ENCODE data around the gene SLC48A1. TPM values are rescaled to one million over a fixed set of nuclear protein-coding genes. Genes with fewer than 3 reads are reported as not detected.
A peak's percentile ranks its signal among the peaks of the same experiment; 100 is the strongest.

Gene SLC48A1
- polyA plus RNA-seq (ENCODE audit: insufficient read length in 10 of 10), result 10 to 100 TPM in 8 of 10 donors, 1 to 10 TPM in 2; 9.7 to 13.8 (median 11.5) TPM
- long read RNA-seq, donor 1, transcript SLC48A1-201 (3 exons, 3,010 nt), result major isoform, 10 of 10 reads
- long read RNA-seq, donor 1, partial matches to known transcripts, result 0 of 10 reads
- long read RNA-seq, donor 1, other reads (novel, unspliced or antisense), result 0 of 10 reads
- long read RNA-seq, donor 2, partial matches to known transcripts, result 0 of 2 reads
- long read RNA-seq, donor 2, other reads (novel, unspliced or antisense), result 0 of 2 reads
- long read RNA-seq, donor 3, result 0 reads
- long read RNA-seq, donor 4, partial matches to known transcripts, result 0 of 4 reads
- long read RNA-seq, donor 4, other reads (novel, unspliced or antisense), result 0 of 4 reads
- long read RNA-seq, donor 5, transcript SLC48A1-201 (3 exons, 3,010 nt), result major isoform, 7 of 7 reads
- long read RNA-seq, donor 5, partial matches to known transcripts, result 0 of 7 reads
- long read RNA-seq, donor 5, other reads (novel, unspliced or antisense), result 0 of 7 reads
- long read RNA-seq, donor 6, transcript SLC48A1-201 (3 exons, 3,010 nt), result major isoform, 5 of 39 reads
- long read RNA-seq, donor 6, partial matches to known transcripts, result 34 of 39 reads
- long read RNA-seq, donor 6, other reads (novel, unspliced or antisense), result 0 of 39 reads
- long read RNA-seq, donor 7, partial matches to known transcripts, result 0 of 2 reads
- long read RNA-seq, donor 7, other reads (novel, unspliced or antisense), result 0 of 2 reads
- long read RNA-seq, donor 8, partial matches to known transcripts, result 0 of 4 reads
- long read RNA-seq, donor 8, other reads (novel, unspliced or antisense), result 0 of 4 reads
- long read RNA-seq, donor 9, result 0 reads

DNA sequence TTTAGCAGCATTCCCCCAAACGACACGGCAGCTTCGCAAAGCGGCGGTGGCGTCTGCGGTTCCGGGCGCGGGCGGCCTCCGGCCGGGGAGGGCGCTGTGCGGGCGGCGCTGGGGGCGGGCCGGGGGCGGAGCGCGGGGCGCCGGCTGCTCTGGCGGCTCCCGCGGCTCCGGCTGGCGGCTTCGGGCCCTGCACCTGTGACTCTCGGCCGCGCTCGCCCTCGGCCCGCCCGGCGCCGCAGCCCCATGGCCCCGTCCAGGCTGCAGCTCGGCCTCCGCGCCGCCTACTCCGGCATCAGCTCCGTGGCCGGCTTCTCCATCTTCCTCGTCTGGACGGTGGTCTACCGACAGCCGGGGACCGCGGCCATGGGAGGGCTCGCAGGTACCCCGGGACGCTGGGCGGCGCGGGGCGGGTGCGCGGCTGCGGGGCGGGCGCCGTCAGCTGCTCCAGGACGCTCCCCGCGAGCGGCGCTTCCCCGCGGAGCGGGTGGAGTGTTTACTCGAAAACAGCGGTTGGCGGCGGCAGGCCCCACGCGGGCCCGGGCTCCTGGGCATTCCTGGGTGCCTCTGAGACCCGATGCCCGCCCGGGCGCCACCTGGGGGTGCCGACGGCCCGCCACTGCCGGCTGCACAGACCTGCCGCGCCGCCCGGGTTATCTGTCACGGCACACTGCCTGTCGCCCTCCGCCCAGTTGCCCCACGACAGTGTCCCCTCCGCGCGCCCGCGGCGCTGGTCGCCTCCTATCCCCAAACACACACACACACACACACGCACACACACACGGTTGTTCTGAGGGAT is at the start of gene SLC48A1:
TSS of gene SLC48A1 (plus strand) at position 177 of the 796 bp plus-strand sequence. CDS start at position 244, 67 bp downstream.
- DNase-seq, result peak; percentile 61 to 84 (median 76)

DNA sequence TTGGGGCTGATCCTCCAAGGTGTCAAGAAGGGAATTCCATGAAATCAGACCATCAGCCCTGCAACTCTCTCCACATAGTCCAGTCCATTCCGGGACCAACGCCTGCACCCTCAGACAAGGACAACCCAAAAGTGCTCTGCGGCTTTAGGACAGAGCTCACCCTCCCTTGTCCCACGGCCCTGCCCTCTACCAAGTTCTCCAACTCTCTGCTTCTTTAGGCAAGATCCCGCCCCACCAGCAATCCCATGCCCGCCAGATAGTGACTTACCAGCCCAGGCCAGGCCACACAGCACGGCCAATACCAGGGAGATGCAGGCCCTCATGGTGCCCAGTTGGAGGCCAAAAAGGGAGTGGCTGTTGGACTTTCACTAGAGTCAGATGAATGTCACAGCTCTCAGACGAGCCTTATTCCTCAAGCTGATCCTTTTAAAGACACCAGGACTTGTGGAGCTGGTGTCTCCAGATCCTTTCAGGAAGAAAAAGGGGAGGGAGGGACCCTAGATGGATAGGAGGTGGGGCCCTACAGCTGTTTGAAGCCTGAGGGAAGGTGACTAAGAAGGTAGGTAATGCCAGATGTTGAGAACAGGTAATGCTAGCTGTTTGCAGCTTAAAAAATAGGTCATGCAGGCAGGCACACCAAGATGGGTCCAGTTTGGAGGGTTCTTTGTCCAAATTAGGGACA is 47.8 kb upstream of the SLC48A1 start, which contains the start of gene ENDOU:
TSS of gene ENDOU (minus strand) at position 400 of the 682 bp plus-strand sequence. CDS start at position 323, 77 bp downstream.
- DNase-seq, result no peak

DNA sequence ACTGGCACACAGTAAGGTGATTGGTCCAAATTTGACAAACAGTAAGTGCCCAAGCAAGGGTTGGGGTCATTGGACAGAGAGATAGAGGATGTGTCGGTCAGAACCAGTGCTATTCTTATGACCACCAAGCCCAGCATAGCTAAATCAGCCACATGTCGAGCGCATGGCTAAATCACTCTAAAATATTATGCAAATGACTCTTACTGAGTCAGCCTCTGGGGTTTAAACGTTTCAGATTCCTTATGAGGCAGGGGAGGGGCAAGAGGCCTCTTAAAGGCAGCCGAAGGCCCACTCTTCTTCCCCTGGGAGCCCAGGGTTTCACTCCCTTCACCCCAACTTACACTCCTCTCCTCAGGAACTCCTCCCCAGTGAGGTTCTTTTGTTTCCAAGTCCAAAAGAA is 47.1 kb upstream of the SLC48A1 start:
- DNase-seq, result peak in 1 of 3 donors; percentile 62

DNA sequence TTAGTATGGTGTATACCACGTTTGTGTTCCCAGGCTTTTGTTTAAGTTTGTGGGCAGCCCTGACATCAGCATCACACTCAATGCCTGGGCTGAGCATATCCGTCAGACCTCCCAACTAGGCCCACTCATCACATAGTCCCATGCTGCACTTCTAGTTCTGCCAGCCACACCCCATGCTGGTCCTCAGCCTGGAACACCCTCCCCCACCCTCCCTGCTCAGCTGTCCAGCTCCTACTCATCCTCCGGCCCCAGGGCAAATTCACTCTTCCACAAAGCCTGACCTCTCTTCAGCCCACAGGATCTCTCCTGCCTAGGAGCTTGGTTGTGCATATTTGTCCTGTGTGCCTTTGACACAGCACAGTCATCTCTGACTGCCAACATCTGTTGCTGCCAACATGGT is 43.8 kb upstream of the SLC48A1 start:
- DNase-seq, result no peak

DNA sequence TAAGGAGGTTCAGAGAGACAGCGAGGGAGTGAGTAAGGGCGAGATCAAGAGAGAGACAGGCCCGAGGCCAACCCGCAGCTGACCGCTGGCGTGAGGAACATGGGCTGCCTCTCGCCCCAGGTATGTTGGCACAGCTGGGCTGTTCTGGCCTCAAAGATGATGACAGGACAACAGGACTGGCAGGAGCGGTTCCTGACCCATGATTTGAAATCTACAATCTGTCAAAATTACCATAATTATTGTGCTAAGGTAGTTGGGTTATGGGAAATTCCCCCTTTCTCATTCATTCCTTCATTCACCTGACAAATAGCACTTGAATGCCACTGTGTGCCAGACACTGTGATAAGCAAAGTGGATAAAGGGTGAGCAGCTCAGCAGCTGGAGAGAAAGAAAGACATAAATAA is 42.7 kb upstream of the SLC48A1 start:
- no peak for DNase-seq

DNA sequence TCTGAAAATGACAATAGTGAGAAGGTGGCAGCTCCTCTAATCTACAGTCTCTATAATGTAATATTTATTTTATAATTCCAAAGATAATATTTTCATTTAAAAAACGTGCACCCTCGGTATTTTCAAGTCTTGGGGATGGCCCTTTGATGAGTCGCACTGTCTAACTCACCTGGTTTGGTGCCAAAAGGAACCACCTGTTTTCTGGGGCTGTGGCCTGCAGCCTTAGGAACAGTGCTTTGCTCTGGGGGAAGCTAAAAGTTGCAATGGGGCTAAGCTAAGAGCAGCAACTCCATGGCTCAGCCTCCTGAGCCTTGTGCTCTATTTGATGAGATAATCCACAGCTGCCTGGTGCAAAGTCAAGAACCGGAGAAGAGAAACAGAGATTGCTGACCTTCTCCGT is 41.3 kb upstream of the SLC48A1 start:
- DNase-seq, result no peak

DNA sequence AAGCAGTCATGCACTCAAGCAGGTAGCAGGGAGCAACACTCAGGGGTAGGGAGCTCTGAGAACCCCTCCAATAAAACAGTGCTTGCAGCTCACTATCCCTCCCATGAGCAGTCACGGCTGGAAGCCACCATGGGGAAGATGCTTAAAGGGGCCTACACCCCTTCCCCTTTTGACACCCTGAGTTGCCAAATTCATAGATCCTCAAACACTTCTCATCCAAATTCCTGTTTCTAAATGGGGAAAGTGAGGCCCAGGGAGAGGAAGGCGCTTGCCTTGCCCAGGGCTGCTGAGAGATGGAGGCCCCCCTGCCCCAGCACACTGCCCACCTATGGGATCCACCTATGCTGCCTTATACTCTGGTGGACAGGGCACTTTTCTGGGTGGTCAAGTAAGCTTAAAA is 40.5 kb upstream of the SLC48A1 start:
- DNase-seq, result no peak

DNA sequence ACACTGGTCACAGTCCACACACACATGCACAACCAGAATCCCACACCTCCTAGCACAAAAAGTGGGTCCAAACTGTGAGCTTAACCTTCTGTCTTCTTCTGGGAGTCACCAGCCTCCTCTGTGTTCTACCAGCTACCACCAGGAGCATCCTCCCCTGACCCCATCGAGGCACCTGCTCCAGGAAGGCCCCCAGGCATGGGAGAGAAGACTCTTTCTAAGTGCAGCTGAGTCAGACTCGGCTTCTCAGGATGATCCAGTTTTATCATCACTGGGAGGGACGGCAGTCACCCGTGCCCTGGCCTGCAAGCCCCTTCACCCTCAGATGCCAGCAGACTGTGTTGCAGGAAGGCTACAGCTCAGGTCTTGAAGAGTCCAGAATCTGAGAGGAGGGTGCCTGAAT is 39.9 kb upstream of the SLC48A1 start:
- no peak for DNase-seq

DNA sequence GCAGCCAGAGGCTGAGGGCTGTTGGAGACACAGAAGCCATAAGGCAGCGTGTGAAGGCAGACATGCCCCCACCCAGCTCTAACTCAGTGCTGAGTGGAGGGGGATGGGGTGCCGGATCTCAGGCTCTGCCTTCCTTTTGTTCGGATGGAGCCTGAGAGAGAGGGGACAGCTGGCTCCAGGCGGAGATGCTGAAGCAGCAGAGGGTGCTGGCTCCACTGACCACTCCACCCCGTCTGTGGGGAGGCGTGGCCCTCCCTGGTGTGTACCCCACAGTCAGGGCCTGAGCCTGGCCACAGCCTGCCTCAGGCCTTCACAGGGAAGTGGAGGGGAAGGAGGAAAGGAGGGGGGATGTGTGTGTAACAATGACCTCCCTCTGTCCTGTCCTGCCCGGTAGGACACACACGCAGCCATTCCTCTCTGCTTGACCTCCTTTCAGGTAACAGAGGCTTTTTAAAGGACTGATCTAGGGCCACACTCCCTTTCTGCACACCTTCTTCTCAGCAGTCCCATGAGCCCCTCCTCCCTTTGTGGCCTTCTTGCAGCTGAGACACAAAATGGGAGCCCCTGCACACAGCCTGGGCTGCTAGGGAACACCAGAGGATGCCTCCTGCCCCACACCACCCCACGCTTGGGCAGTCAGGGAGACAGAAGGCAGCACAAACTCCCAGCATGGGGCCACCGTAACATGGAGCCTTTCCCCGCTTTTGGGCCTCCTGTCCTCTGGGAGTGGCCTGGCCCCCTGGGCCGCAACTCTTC is 38.1 kb upstream of the SLC48A1 start:
- DNase-seq, result no peak

DNA sequence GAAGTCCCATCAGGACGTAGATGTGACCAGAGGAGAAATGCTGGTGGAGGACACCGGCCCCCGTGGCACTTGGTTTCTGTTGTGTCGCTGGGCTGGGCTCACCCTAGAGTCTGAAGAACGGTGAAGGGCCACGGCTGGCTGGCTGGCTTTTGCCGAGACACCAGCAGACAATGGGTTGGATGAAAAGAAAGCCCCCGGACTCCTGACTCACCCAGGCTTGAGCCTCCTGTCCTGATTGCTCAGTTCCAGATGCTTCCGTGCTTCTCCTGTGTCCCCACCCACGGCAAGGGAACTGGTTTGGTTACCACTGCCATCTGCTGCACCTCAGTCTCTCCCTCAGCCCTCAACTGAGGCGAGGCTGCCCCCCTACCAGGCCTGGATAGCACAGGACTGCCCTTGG is 37.4 kb upstream of the SLC48A1 start:
- no peak for DNase-seq

DNA sequence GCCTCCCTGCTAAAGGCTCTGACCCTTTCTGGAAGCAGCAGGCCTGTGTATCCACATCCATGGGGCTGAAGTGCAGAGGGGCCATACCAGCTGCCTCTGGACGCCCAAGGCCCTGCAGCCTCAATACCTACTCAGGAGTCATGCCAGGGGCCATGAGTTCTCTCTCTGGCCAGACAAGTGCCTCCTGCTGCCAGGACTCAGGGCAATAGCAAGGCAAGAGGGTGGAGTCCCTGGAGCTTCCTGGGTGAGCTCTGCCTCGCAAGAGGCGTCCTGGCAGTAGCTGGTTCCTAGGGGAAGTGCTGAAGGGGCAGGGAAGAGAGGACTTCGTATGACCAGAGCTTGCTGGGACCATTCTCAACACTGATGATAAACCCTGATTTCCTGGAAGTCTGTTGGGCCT is 36.8 kb upstream of the SLC48A1 start:
- no peak for DNase-seq

DNA sequence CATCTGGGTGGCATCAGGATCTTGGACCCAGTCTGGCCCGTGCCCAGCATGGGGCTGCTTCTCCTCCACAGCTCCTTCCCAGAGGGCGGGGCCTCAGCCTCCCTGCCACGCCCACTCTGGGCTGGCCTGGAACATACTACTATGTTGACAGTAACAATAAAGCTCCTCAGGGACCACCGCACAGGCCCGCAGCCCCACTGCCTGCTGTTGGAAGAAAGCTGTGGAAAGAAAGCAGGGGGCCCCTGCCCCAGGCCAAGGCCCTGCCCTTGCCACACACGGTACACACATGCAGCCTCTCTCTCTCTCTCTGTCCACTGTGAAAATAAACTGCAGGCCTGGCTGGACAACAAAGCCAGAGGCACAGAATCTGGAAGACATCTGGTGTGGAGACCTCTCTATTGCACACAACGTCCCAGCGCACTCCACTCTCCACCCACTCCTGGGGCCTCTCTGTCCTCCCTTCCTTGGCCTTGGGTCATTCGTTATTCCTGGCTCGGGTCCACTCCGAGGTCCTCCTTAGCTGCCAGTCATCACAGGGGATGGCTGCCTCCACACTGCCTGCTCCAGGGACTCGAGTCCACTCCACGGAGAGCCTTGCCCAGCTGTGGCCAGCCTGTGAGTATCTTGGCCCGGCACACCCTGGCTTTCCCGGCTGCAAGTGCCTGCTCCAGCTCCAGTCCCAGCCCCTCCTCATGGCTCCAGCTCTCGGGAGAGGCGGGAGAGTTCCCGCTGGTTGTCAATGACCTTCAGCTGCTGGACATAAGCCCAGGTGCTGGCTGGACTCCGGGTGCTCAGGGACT is 36.0 kb upstream of the SLC48A1 start:
- peak in 2 of 3 donors; percentile 52 to 83 for DNase-seq

DNA sequence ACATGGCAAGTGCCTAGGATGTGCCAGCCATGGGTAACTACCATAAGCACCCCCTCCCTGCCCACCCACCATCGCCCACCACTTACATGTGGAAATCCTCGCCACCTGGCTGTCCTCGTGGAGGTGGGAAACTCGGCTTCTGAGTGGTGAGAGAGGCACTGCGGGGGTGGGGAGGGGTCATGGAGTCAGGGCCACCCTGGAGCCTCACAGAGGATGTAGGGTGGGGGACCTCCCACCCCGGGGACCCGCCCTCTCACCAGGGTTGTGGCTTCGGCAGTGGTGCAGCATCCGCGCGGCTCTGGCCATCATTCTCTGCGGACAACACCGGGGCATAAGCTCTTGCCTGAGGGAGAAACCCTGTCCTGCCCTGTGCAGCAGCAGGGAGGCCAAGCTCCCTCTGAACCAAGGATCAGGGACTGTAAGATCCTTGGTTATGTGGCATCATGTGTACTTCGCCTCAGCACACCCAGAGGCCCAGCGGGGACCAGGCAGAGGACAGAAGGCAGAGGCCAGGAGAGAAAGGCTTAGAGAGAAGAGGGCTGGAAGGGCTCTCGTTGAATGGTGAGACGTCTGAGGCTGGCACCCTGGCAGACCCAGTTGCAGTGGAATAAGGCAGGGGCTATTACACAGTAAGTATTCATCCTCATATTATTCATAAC is 35.0 kb upstream of the SLC48A1 start:
- DNase-seq, result no peak

DNA sequence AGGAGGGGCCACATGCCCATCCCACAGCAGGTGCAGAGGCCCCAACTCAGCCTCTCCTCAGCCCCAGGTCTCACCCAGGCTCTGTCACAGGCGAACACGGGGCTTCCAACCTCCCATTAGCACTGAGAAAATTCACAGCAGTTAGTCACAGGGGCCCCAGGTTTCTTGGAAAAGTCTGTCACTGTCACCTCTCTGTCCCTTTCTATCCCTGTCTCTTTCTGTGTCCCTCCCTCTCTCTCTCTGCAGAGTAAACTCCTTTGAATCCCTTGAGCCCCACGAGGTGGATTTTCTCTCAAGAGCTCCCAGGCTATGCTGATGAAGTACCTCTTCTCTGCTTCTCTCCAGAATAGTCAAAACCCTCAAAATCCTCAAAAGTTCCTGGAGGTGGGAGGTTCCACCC is 33.7 kb upstream of the SLC48A1 start:
- DNase-seq, result no peak

DNA sequence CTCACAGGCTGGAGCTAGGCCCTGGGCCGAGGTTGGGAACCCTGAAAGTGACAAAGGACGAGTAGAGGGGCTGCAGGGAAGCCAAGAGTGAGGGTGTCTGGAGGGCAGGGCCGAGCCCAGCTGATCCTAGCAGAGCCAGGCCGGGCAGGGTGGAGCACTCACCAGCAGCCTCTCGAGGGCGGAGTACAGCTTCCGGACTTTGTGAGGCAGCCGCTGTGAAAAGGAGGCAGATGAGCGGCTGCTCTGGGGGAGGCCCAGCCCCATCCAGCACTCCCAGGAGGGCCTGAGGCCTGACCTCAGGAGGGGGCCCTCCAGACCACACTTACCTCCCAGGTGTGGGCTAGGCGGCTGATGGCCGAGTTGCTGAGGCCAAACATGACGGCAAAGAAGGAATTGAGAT is 33.1 kb upstream of the SLC48A1 start:
- no peak for DNase-seq

DNA sequence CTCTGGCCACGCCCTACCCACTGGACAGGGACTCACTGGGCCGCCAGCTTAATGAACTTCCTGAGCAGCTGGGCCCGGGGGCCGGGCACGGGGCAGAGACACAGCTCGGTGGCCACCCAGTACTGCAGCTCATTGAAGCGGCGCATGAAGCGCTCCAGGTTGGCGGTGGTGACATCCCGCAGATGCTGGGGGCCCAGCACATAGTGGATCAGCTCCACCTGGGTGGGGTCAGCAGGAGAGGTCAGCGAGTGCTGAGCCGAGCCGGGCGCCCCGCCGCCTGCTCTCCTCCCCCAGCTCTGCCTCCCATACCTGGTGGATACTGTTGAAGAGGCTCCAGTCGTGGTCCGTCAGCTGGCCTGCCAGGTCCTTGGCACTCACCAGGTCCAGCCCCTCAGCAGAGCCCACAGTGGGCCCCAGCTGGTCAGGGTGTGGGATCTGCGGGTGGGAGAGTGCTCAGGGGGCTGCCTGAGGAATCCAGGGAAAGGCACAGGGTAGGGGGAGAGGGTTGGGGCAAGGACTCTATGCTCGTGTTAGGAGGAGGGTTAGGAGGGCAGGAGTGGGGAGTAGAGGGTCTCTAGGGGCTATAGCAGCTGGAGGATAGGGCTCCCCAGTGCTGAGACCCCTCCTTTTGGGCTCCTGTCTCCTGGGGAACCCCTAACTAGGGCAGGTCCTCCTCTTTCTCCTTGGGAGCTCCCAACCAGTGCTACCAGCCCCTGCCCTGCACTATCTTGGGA is 32.3 kb upstream of the SLC48A1 start:
- no peak for DNase-seq

DNA sequence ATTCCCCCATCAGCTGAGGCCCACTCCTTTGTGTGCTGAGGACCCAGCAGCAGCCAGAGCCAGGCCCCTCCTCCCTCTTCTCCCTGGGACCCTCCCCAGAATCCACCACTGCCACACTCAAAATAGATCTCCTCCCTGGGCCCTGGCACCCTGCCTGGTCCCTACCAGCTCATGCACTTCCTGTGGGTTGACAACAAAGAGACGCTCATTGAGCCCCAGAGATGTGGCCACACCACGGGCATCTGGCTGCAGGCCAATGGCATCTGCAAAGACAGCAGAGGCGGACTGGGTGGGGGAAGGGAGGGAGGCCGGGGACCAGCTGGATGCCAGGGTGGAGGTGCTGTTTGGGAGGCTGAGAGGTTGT is 31.7 kb upstream of the SLC48A1 start:
- DNase-seq, result peak in 2 of 3 donors; percentile 54 to 64

DNA sequence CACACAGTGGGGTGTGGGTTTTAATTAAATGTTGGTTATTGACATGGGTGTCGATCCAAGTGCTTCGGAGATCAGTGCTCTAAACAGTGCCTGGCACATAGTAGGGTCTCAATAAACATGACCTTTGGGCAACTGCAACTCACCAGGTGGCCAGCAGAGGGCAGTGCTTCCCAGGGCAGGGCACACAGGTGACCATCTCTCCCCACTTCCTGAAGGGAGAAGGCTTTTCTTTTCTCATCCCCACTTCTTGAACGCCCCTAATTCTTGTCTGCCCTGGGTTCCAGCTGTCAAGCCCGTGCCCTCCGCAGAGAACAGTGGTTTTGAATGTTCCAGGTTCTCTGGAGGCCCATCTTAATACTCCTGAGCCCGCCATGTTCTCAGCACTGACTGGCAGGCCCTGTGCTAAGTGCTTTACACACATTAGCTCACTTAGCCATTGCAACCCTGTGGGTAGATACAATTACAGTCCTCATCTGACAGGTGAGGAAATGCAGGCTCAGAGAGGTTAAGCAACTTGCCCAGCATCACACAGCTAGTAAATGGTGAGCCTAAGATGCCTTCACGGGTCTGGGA is 30.7 kb upstream of the SLC48A1 start:
- peak in 2 of 3 donors; percentile 32 to 42 for DNase-seq
